Stimulated activated CD8-positive, alpha-beta memory T cell treated with anti-CD3 and anti-CD28 coated beads, Interleukin-2, amount 100 ng/mL, for 1 hour (primary cell): ENCODE results near the gene ZFYVE9.

Experiments
- DNase-seq, 2 donors: peaks; one replicate each; pipeline ENCODE4 v3.0.0-alpha.2; 2020; ENCODE audit warnings: low read depth in 2 of 2

The ZFYVE9 gene

GRCh38 chr1:52243221-52243987 lies 101.5 kb downstream of the ZFYVE9 start:
- no peak for DNase-seq

- DNase-seq = no peak
Observed at GRCh38 chr1:52249831-52250230, 107.9 kb downstream of the ZFYVE9 start.

- no peak for DNase-seq
Observed at GRCh38 chr1:52253421-52253820, 111.5 kb downstream of the ZFYVE9 start.

- no peak for DNase-seq
Observed at GRCh38 chr1:52259886-52260285, 118.0 kb downstream of the ZFYVE9 start.

GRCh38 chr1:52263153-52263910 lies 121.4 kb downstream of the ZFYVE9 start:
- DNase-seq = no peak

- DNase-seq = no peak
Observed at GRCh38 chr1:52264530-52265115, 122.7 kb downstream of the ZFYVE9 start.

GRCh38 chr1:52266507-52266906 lies 124.6 kb downstream of the ZFYVE9 start:
- DNase-seq = no peak

- no peak for DNase-seq
Observed at GRCh38 chr1:52268372-52268771, 126.5 kb downstream of the ZFYVE9 start.

- DNase-seq = no peak
Observed at GRCh38 chr1:52281518-52281917, 139.6 kb downstream of the ZFYVE9 start.

- DNase-seq = no peak
Observed at GRCh38 chr1:52288286-52288685, 146.4 kb downstream of the ZFYVE9 start.

- no peak for DNase-seq
Observed at GRCh38 chr1:52294580-52294979, 152.7 kb downstream of the ZFYVE9 start.

- no peak for DNase-seq
Observed at GRCh38 chr1:52296345-52296744, 154.5 kb downstream of the ZFYVE9 start.

GRCh38 chr1:52305417-52306226 lies 163.7 kb downstream of the ZFYVE9 start:
- DNase-seq = no peak

GRCh38 chr1:52306227-52307006 lies 164.5 kb downstream of the ZFYVE9 start:
- DNase-seq = no peak

GRCh38 chr1:52321061-52321460 lies 179.2 kb downstream of the ZFYVE9 start:
- no peak for DNase-seq

GRCh38 chr1:52323731-52324130 lies 181.8 kb downstream of the ZFYVE9 start:
- no peak for DNase-seq

GRCh38 chr1:52325786-52326185 lies 183.9 kb downstream of the ZFYVE9 start:
- DNase-seq = no peak

- no peak for DNase-seq
Observed at GRCh38 chr1:52328615-52329014, 186.7 kb downstream of the ZFYVE9 start.

- no peak for DNase-seq
Observed at GRCh38 chr1:52332411-52332810, 190.5 kb downstream of the ZFYVE9 start.

GRCh38 chr1:52334906-52335528 lies 193.1 kb downstream of the ZFYVE9 start:
- DNase-seq = no peak

GRCh38 chr1:52337439-52337838 lies 195.6 kb downstream of the ZFYVE9 start:
- no peak for DNase-seq
